GM19463 (cell line): ENCODE results near the gene SHISAL1.
"Not testable (repeated sequence)": the region's sequence is repeated elsewhere in the genome, so short reads cannot be mapped to it uniquely, and the experiment has no call there.

ENCODE experiments used
- ATAC-seq: cut with Tn5 transposase; IDR thresholded peaks from one replicate; pipeline ENCODE4 v1.9.1; 2021; ENCODE audit warnings: mild to moderate bottlenecking, moderate library complexity; ENCODE audit not compliant: unreplicated experiment

The SHISAL1 gene

DNA sequence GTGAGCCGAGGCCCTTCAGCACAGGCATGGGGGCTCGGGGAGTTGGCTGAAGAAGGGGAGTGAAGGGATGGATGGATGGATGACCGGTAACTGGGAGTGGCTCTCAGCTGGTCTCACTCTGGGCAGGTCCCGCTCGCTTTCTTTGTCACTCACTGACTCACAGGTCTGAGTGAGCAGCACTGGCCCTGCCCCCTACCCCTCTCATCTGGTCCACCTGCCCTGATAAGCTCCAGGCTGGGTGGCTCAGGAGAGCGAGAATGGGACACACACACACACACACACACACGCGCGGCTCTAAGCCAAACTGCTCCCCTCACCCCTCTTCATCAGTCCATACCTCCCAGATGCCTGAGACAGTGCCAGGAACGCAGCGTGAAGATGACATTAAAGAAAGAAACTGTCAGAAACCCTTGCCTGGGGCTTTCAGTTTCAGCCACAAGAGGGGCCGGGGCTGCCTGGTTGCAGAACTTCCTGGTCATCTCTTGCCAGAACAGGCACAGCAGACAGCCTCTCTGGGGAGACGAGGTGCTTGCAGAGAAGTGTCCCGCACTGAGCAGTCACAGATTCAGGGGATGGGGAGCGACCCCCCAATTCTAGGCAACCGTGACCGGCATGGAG, 16.5 kb upstream of the SHISAL1 start:
- peak; percentile 77 for ATAC-seq

DNA sequence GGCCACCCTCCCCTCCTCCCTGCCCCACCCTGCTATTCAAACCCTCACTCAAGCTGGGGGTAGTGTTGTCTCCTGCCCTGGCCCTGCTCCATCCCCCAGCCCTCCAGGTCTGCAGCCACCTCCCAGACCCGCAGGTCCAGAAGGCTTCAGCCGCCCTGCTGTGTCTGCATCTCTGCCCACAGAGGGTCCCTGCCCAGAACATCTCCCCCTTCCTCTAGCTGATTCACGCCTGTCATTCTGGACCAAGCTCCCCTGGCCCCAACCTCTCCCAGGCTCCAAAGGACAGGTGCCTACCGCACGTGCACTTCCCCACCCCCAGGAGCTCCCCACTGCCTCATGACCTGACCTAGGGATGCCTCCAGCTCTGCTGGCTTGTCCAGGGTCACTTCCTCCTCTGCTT, 16.0 kb upstream of the SHISAL1 start:
- no peak for ATAC-seq

DNA sequence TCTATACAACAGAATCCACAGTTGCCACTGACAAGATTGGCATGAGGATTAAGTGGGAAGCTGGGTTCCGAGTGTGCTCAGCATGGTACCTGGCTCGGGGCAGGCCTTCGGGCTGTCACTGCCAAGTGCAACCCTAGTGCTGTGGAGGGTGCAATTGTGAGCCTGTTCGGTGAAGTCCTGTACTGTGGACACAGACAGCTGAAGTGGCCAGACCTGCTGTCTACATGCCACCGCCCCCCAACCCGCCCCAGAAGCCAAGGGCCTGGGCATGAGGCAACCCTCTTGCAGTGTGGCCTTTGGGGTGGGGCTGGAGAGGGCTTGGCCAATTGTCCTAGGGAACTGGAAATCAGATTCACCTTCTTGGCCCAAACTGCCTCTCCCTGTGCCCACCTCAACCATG, 15.6 kb upstream of the SHISAL1 start:
- ATAC-seq: no peak

DNA sequence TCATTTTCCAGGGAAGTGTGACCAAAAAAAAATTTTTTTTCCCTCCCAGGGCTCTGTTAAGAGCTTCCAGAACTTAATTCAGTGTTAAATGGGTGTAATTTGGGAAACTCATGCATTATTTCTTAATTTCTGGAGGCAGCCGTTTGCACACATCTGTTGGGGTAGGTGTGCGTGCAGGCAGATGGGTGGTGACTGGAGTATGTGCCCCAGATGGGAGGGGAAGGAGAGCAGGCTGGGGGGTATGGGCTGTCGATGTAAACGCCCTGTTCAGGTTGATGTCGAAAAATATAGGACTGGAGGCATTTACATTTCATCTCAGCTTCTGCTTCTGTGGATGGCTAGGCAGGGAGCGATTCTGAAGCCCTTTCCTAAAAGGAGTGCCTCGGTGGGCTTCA, 13.7 kb upstream of the SHISAL1 start:
- no peak for ATAC-seq

DNA sequence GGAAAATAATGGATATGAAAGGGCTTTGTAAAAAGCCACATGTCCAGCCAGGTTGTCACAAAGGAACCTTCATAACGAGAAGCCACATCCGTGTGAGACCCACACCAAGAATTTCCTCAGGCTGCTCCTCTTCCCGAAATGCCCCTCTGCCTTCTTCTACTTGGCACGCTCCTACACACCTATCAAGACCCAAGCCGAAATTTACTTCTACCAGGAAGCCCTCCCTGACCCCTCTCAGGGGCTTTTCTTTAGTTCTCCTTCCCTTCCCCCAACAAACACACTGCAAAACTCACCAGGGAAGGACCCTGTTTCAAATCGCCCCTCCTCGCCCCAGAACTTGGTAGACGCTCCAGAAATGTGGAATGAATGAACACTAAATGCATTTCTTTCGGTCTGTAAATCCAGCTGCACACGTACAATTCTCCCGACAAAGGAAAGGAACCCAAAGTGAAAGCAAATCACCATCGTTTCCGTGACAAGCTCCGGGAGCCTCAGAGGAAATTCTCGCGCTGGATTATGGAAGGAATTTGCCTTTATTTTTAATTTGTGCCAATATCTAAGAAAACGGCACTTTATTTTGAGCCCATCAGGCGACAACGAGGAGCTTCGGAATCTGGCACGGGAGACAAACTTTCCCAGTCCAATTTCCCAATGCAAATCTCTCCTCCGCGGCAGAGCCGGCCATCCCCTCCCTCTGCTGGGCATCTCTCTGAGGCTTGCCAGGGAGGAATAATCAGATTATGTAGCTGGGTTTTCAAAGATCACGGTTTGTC, 13.2 kb upstream of the SHISAL1 start:
- no peak for ATAC-seq

DNA sequence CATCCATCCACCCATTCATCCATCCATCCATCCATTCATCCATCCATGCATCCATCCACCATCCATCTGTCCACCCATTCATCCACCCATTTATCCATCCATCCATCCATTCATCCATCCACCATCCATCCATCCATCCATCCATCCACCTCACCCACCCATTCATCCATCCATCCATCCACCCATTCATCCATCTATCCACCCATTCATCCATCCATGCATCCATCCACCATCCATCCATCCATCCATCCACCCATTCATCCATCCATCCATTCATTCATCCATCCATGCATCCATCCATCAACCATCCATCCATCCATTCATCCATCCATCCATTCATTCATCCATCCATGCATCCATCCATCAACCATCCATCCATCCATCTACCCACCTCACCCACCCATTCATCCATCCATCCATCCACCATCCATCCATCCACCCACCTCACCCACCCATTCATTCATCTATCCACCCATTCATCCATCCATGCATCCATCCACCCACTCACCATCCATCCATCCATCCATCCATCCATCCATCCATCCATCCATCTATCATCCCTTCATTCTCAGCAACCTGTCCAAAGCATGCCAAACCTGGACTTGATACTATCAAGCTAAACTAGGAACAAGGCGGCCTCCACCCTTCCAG, 10.5 kb upstream of the SHISAL1 start:
- ATAC-seq: not testable (repeated sequence)

DNA sequence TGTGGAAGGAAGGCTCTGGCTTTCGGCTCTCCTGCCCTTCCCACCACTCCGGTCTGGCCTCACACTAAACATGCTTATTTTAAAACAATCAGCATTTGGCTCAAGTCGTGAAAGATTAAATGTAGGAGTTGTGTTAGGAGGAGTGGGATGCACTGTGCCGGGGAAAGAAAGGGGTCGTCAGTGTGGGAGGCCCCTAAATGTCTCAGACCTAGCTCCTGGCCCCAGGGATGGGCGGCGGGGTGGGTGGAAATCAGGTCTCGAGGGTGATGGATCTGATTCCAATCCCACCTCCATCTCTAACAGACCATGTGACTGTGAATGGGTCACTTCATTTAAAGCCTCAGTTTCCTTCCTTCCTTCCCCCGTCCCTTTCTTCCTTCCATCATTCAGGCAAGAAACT, 6.9 kb upstream of the SHISAL1 start:
- ATAC-seq: no peak

DNA sequence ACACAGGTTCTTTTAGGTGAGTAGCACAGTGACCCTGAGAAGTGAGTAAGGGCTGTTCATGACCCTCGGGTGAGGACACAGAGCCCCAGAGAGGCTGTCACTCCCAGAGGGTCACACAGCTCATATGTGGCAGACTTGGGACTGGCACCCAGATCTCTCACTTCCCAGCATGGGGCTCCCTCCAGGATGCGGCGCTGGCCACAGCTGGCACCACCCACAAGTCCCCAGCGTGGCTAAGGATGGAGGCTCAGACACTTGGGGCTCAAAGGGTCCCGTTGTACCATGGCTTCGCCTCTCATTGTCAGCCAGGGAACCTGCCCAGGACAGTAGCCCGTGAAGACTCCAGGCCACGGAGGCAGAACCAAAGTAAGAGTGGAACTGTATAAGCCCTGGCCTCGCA, 6.0 kb upstream of the SHISAL1 start:
- no peak for ATAC-seq

DNA sequence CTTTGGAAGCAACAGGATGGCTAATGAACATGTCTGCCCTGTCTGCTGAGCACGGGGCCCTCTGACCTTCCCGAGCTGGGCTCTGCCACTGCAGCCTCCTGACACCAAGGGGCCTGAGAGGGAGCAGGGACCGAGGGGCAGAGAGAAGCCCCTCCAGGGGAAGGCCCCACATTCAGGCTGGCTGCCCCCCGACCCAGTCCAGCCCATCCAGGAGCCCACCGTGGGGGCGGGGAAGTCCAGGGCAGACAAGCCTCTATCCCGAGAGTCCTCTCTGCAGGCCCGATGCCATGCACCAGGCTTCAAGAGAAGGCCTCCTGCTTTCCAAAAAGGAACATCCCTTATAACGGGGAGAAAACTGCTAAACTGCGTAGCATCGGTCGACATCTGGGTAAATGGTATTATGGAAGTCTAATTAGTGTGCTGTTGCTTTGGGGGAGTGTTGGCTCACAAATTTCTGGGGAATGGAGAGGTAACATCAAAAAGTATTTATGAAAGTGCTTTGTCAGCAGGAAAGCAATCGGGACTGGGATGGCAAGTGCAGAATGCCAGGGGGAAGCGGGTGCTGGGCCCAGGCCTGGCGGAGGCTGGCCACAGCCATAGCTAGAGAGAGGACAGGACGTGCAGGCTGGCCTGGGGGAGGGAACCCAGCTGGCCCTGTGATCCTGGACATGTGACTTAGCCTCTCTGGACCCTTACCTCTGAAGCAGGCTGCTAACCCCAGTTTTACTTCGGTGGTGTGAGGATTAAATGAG, 5.3 kb upstream of the SHISAL1 start:
- no peak for ATAC-seq

DNA sequence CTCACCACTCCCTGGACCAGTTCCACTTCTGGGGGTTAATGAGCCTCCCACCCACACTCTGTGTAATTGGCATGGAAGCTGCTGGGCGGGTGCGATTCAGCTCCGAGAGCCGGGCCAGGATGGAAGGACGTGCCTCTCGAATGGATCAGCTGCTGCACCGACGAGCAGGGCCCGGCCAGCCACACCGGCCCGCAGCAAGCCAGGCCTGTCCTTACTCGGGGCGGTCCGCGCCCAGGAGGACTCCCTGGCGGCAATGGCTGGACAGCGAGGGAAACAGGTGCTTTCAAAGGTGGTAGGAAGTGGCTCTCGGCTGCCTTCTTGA, 4.3 kb upstream of the SHISAL1 start:
- ATAC-seq: no peak

DNA sequence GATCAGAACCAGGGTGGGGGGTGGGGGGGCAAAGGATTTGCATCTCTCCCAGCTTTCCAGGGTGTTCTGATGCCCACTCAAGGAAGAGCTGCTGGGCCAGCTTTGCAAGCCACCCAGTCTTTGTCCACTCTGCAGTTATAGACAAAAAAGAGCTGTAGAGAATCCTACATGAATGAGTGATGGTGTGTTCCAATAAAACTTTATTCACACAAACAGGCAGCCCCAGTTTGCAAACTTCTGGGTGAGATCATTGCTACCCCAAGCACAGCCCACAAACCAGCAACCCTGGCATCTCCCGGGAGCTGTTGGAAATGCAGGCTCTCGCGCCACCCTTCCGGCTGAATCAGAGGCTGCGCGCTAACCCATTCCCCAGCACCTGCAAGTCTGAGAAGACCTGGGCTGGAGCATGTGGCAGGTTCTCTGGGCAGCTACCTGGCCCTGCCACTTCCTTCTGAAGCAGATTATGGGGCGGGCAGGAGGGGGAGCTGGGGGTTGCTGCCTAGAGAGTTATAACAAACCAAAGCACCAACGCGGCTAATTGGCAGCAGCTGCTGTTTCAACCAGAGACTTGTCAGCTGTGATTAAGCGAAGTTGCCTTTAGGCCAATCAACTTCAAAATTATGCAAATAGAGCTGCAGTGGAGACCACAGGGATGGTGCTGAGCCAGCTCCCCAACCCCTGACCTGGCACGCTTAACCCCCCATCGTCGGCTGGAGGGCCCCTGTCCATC, 3.8 kb upstream of the SHISAL1 start:
- no peak for ATAC-seq

DNA sequence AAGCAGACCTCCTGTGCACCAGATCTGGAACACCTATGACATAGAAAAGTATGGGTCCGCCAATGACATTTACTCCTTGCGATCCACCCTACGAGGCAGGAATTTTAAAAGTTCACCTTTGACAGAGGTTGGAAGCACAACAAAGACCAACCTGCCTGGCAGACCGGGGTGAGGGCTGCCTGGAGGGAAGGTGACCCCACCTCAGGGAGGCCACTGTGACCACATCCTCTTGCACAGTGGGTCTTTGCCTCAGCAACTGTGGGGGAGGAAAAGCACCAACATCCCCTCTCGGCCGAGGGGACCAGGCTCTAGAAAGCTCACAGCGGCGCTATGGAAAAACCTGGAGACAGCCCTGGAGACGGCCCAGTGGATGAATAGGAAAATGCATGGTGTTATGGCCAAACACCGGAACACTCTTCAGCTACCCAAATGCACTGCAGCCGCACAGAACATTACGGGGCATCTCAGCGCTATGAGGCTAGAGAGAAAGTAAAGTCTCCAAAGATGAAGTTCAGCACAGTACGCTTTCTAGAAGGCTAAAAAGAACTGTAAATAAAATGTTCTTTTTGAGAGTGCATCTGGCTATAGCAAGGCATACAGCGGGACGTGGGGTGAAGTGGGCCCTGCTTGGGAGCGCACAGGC, 1.8 kb upstream of the SHISAL1 start:
- no peak for ATAC-seq

DNA sequence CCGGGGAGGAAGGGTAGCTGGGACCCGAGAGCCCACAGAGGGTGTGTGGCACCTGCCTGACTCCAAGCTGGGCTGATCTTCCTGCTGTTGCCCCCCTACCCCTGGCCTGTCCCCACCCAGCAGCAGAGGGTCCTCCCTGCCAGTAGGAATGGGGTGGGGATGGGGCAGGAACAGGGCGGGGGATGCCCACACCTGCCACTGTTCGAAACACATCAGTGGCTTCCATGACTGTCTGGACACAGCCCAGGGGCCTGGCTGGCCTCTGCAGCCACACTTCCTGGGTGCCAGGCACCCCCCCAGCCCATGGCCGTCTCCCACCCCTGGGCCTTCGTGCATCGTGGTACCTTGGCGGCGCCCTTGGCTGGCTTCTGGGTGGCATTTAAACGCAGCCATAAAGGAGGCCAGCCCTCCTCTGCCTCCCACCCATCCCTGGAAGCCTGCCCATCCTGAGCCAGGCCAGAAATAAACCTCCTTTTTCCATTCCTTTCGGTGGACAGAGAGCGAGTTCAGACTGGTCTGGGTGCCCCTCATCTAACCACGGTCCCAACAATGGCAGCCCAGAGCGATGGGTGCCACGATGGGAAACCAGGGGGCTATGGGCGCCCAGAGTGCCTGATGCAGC, 745 bp upstream of the SHISAL1 start:
- ATAC-seq: no peak

DNA sequence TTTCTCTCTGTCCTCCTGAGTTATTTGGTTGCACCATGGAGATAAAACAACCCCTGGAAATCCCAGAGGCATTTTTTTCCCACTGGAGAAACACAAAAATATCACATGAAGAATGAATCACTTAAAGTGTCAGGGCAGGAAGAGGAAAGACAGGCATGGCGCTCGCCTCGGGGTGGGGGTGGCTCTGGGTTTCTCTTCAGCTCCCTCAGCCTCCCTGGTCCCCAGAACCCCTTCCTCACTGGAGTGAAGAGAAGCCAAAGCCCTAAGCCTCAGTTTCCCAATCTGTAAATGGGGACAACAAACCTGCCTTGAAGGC, 938 bp downstream of the SHISAL1 start:
- ATAC-seq: no peak

DNA sequence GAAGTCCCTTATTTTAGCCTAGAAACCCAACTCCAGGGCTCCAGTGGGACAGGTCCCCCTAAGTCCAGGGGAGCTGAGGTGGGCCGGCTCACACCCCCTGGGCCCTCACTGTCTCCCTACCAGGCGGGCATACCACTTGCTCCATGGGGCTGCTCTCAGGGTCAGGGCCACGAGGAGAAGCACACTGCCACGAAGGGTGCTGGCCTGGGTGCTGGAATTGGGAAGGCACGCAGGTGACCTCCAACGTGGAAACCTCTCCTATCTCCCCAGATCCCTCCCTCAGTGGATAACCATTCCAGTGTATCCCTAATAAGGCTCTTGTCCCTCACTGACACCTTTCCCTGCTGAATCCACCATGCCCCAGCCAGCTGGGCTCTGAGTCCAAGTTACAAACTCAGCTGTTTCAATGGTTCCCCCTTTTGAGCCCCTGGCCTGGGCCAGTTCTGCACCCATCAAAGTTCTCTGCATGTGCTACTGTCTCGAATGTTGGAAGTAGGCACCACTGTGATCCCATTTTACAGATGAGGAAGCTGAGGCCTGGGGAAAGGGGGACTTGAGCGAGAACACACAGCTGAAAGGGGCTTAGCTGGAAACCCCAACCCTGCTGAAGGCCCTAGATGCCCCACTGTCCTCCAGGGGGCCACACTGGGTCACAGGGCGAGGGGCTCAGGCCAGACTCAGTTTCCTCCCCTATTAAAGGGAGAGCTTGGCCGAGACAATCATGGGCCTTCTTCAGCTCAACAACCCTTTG, 1.5 kb downstream of the SHISAL1 start:
- no peak for ATAC-seq

DNA sequence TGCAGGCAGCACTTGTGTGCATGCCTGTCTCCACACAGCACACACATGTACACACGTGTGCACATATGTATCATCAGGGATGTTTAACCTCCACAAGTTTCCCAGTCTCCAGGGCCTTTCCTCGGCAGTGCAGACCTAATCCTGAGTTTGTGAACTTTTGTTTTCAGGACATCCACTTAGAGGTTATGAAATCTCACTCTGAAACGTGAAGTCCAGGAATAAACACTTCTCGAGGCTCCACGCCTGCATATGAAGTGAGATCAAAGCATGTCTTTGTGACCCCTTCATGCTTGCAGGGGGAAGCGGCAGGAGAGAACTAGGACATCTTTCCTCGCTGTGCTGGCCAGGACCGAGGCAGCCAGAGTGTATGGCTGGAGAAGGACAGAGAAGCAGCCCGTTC, 3.1 kb downstream of the SHISAL1 start:
- ATAC-seq: no peak

DNA sequence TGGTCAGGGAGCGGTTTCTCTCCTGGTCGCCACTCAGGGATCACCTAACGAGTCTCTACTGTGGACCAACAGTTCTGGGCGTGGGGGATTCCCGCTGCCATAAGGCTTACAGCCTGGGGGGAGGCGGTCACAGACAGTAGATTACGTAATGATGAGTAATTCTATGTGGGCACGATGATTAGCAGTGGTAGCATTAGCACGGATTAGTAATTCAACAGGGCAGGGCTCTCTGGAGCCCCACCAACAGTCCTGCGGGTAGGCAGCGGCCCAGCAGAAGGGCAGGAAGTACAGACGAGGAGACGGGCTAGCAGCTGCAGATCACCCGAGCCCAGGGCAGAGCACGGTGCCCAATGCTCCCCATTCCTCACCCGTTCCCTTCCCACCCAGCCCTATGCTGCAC, 3.6 kb downstream of the SHISAL1 start:
- ATAC-seq: no peak

DNA sequence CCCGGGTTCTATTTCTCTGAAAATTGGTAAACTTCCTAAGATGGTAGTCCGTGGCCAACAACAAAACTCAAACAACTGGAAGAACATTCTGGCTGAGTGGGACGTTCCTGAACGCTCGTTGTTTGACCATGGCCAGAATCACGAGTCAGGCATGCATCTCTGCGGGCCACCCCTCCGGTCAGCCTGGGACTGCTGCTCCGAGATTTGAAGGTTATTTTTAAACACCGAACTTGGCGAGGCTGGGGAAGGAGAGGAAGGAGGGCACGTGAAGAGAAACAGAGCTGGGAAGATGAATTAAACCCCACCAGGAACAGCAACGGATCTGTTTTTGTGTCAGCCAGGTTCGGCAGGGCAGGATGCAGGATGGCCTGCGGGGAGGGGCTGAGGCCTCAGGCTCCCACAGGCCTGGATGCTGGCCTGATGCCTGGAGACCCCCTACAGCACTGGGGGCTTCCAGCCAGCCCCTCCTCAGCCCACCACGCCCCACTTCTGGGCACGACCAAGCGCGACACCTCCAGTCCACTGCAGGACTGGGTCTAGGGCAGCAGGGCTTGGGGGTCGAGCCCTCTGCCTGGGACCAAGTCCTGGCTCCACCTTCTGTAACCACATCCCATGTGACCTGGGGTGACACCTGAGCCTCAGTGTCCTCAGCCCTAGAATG, 5.1 kb downstream of the SHISAL1 start:
- ATAC-seq: no peak

DNA sequence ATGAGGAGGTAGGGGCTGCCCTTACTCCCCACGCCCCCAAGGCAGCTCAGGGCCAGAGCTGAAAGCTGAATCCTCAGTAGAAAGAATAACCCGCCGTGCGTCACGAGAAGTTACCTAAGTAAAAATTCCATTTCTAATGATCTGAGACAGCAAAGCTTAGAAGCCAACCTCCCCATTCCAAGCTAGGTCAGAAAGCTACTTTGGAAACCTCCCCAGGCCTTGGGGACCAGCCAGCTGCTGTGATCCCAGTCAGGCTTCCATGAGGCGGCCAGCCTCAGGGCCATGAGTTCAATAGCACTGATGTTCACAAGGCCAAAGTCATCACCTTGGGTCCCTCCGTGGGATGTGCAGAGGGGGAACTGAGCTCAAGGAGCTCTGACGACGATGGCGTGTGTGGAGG, 6.9 kb downstream of the SHISAL1 start:
- no peak for ATAC-seq
